COLO668 (cell line): ENCODE data around the gene OSBPL3.

ENCODE experiments used
- DNase-seq: peaks from one replicate; lab custom pipeline; 2025; ENCODE audit not compliant: unreplicated experiment; lab: John Stamatoyannopoulos, UW

The OSBPL3 gene

GRCh38 chr7:24959735-24960485 lies 20.1 kb downstream of the OSBPL3 start:
- no peak for DNase-seq

- no peak for DNase-seq
These were observed 21.6 kb downstream of the OSBPL3 start for GRCh38 chr7:24958399-24958798.

- DNase-seq: no peak
These were observed 24.0 kb downstream of the OSBPL3 start for GRCh38 chr7:24956021-24956420.

- no peak for DNase-seq
These were observed 24.7 kb downstream of the OSBPL3 start for GRCh38 chr7:24955313-24955712.

- DNase-seq: no peak
These were observed 27.5 kb downstream of the OSBPL3 start for GRCh38 chr7:24952464-24952863.

- DNase-seq: no peak
These were observed 28.5 kb downstream of the OSBPL3 start for GRCh38 chr7:24951441-24951980.

- DNase-seq: no peak
These were observed 30.1 kb downstream of the OSBPL3 start for GRCh38 chr7:24949884-24950283.

- no peak for DNase-seq
These were observed 31.2 kb downstream of the OSBPL3 start for GRCh38 chr7:24948739-24949138.

- DNase-seq: no peak
These were observed 33.5 kb downstream of the OSBPL3 start for GRCh38 chr7:24946467-24946866.

GRCh38 chr7:24945899-24946298 lies 34.1 kb downstream of the OSBPL3 start:
- DNase-seq: no peak

- DNase-seq: no peak
These were observed 36.7 kb downstream of the OSBPL3 start for GRCh38 chr7:24943096-24943948.

GRCh38 chr7:24942226-24942625 lies 37.8 kb downstream of the OSBPL3 start:
- no peak for DNase-seq

GRCh38 chr7:24939416-24939815 lies 40.6 kb downstream of the OSBPL3 start:
- DNase-seq: no peak

- DNase-seq: no peak
These were observed 43.7 kb downstream of the OSBPL3 start for GRCh38 chr7:24936121-24936824.

- DNase-seq: no peak
These were observed 46.7 kb downstream of the OSBPL3 start for GRCh38 chr7:24933298-24933697.

- DNase-seq: no peak
These were observed 47.2 kb downstream of the OSBPL3 start for GRCh38 chr7:24932815-24933214.

- no peak for DNase-seq
These were observed 47.6 kb downstream of the OSBPL3 start for GRCh38 chr7:24932389-24932788.

GRCh38 chr7:24931844-24932243 lies 48.1 kb downstream of the OSBPL3 start:
- DNase-seq: no peak

GRCh38 chr7:24930856-24931255 lies 49.1 kb downstream of the OSBPL3 start:
- DNase-seq: no peak

GRCh38 chr7:24926623-24927524 lies 53.1 kb downstream of the OSBPL3 start:
- no peak for DNase-seq
